ENCODE results near the gene IL1A. TPM values are rescaled to one million over a fixed set of nuclear protein-coding genes. Genes with fewer than 3 reads are reported as not detected.

The IL1A gene
- total RNA-seq, 1 experiment from 2014 or later, result 1.0 TPM

Other genes with a start within 250 kb of the IL1A start
- 19.3 and 20.9 TPM in 2 replicates for gene POLR1B, start 242.0 kb downstream of the IL1A start, total RNA-seq (2014; rRNA removed; shearing (Covaris generic); ENCODE audit: low replicate concordance)
- 26.0 and 36.0 TPM in 2 replicates for gene CHCHD5, start 199.9 kb downstream of the IL1A start, total RNA-seq (2014; rRNA removed; shearing (Covaris generic); ENCODE audit: low replicate concordance)
- 79.6 and 85.8 TPM in 2 replicates for gene SLC20A1, start 138.6 kb downstream of the IL1A start, total RNA-seq (2014; rRNA removed; shearing (Covaris generic); ENCODE audit: low replicate concordance)
- gene NT5DC4, start 63.5 kb downstream of the IL1A start, total RNA-seq (2014; rRNA removed; shearing (Covaris generic); ENCODE audit: low replicate concordance), result not detected in 2 replicates
- 14.0 and 15.3 TPM in 2 replicates for gene CKAP2L, start 19.9 kb downstream of the IL1A start, total RNA-seq (2014; rRNA removed; shearing (Covaris generic); ENCODE audit: low replicate concordance)
- not detected in 2 replicates for gene IL1B, start 52.3 kb upstream of the IL1A start, total RNA-seq (2014; rRNA removed; shearing (Covaris generic); ENCODE audit: low replicate concordance)
- not detected in 2 replicates for gene IL37, start 126.7 kb upstream of the IL1A start, total RNA-seq (2014; rRNA removed; shearing (Covaris generic); ENCODE audit: low replicate concordance)
- gene IL36G, start 193.5 kb upstream of the IL1A start, total RNA-seq (2014; rRNA removed; shearing (Covaris generic); ENCODE audit: low replicate concordance), result not detected in 2 replicates
- not detected in 2 replicates for gene IL36A, start 221.0 kb upstream of the IL1A start, total RNA-seq (2014; rRNA removed; shearing (Covaris generic); ENCODE audit: low replicate concordance)

Measured in Caki2 (cell line).